GM18868 (cell line): ENCODE results near the gene CMTM7.
"Not testable (repeated sequence)": the region's sequence is repeated elsewhere in the genome, so short reads cannot be mapped to it uniquely, and the experiment has no call there.

Experiments used
- ATAC-seq: cut with Tn5 transposase; IDR thresholded peaks from one replicate; pipeline ENCODE4 v1.9.1; 2021; ENCODE audit warnings: mild to moderate bottlenecking, moderate library complexity; ENCODE audit not compliant: unreplicated experiment

The CMTM7 gene

GRCh38 chr3:32456429-32457130, 64.9 kb downstream of the CMTM7 start:
- ATAC-seq: no peak

- ATAC-seq: peak; percentile 49
These were observed 66.4 kb downstream of the CMTM7 start for GRCh38 chr3:32457971-32458471.

- no peak for ATAC-seq
These were observed 67.8 kb downstream of the CMTM7 start for GRCh38 chr3:32459450-32459849.

GRCh38 chr3:32460031-32460749, 68.5 kb downstream of the CMTM7 start:
- ATAC-seq: peak; percentile 84

- ATAC-seq: not testable (repeated sequence)
These were observed 69.3 kb downstream of the CMTM7 start for GRCh38 chr3:32460817-32461496.

GRCh38 chr3:32462191-32462986, 70.7 kb downstream of the CMTM7 start:
- ATAC-seq: not testable (repeated sequence)

GRCh38 chr3:32463415-32463814, 71.8 kb downstream of the CMTM7 start:
- not testable (repeated sequence) for ATAC-seq

GRCh38 chr3:32464726-32465125, 73.1 kb downstream of the CMTM7 start:
- ATAC-seq: not testable (repeated sequence)

- not testable (repeated sequence) for ATAC-seq
These were observed 75.2 kb downstream of the CMTM7 start for GRCh38 chr3:32466808-32467207.

GRCh38 chr3:32467333-32468070, 75.8 kb downstream of the CMTM7 start:
- peak; percentile 57 for ATAC-seq

GRCh38 chr3:32469151-32469874, 77.7 kb downstream of the CMTM7 start:
- ATAC-seq: peak; percentile 23

- no peak for ATAC-seq
These were observed 78.7 kb downstream of the CMTM7 start for GRCh38 chr3:32470362-32470761.

GRCh38 chr3:32471246-32471645, 79.6 kb downstream of the CMTM7 start:
- ATAC-seq: no peak

GRCh38 chr3:32472151-32472550, 80.5 kb downstream of the CMTM7 start:
- not testable (repeated sequence) for ATAC-seq

GRCh38 chr3:32474201-32474600, 82.5 kb downstream of the CMTM7 start:
- no peak for ATAC-seq

GRCh38 chr3:32480604-32481003, 89.0 kb downstream of the CMTM7 start:
- ATAC-seq: no peak

- no peak for ATAC-seq
These were observed 90.4 kb downstream of the CMTM7 start for GRCh38 chr3:32481791-32482631.

- no peak for ATAC-seq
These were observed 91.0 kb downstream of the CMTM7 start for GRCh38 chr3:32482693-32483092.
